HPDE6-E6E7 (cell line): ENCODE measurements around the gene KRTAP12-4.
"Not testable (repeated sequence)": the region's sequence is repeated elsewhere in the genome, so short reads cannot be mapped to it uniquely, and the experiment has no call there.

ENCODE experiments used
- DNase-seq: peaks from one replicate; pipeline ENCODE4 v3.0.0; 2011; ENCODE audit warnings: missing footprints; ENCODE audit errors: extremely low spot score

KRTAP12-4 gene

GRCh38 chr21:44687671-44688070 is 33.2 kb upstream of the KRTAP12-4 start:
- no peak for DNase-seq

GRCh38 chr21:44686843-44687561 is 32.5 kb upstream of the KRTAP12-4 start:
- DNase-seq, result no peak

DNA sequence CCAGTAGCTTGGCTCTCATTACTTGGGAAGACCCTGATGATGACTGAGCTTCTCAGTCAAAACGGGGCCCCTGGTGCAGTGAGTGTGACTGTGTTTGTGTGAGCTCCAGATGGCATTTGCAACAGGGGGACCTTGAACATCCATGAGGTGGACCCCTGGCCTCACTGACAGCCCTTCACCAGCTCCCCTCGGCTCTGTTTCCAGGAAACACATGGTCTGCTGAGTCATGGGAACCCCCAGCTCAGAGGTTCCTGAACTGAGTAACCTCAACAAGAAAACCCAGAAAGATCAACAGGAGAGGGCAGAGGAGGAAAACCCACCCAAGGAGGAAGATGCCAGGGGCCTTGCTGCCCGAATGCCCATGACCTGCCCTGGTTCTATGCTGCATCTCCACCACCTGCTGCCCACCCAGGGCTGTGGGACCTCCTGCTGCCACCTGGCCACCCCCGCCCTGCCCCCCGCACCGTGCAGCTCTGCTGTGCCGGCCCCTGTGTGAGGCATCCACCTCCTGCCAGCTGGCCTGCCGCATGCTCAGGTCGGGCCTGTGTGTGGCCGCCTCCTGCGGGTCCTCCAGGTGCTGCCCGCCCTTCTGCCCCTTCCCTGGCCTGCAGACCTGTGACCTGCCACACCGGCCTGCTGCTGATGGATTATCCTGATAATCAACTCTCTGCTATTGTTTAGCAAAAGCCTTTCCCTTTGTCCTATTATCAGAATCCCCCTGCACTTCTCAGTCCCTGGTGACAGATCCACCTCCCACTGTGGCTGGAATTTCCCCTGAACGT is 31.7 kb upstream of the KRTAP12-4 start:
- no peak for DNase-seq

GRCh38 chr21:44685050-44685449 is 30.6 kb upstream of the KRTAP12-4 start:
- DNase-seq, result not testable (repeated sequence)

DNA sequence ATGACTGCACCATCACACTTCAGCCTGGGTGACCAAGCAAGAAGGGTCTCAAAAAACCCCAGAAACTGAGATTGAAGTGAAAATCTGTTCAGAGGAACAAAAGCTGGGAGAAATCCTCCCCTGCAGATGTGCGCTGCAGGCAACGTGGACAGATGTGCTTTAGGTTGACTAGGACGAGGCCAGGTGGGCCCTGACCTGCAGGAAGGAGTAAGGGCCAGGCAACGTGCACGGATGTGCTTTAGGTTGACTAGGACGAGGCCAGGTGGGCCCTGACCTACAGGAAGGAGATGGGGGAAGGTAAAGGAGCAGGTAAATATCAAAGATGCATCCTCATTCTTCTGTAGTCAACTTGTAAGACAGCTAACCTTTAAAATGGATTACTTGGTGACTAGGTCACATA is 30.0 kb upstream of the KRTAP12-4 start:
- no peak for DNase-seq

DNA sequence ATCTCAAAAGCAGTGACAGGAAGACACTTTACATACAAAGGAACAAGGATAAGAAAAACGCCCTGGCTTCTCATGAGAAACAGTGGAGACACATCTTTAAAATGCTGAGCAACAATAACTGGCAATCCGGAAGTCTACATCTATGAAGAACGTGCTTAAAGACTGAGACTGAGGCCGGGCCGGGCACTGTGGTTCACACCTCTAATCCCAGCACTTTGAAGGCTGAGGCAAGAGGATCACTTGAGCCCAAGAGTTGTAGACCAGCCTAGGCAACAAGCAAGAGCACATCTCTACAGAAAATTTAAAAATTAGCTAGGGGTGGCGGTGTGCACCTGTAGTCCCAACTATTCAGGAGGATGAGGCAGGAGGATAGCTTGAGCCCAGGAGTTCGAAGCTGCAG is 29.6 kb upstream of the KRTAP12-4 start:
- DNase-seq, result no peak

- no peak for DNase-seq
Measured at GRCh38 chr21:44682580-44683151, 28.2 kb upstream of the KRTAP12-4 start.

DNA sequence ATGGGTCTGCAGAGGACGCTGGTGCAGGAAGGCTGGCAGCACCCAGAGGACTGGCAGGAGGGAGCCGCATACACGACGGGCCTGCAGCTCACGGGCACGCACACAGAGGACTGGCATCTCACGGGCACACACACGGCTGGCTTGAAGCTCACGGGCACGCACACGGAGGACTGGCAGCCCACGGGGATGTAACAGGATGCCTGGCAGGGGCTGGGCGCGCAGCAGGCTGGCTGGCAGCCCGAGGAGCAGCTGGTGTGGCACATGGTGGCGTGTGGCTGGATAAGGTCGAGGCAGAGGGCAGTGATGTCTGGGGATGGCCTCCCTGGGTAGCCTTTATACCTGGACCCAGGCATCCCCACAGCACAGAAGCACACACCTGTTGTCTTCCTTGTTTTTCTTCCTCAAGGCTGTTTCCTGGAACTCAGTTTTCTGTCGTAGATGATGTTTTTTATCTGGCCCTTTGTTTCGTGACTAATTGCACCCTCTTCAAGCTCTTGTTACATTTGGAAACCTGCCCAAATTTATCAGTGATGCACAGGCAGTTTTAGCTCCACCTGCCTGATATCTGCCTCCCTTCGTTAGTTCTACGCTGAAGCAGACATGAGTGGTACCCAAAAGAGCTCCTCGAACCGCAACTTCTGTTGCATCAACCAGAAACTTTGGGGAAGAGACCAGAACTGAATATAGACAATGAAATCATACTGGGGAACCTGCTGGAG is 27.6 kb upstream of the KRTAP12-4 start, which contains the start of gene KRTAP12-1:
Gene KRTAP12-1, minus strand, starts transcription at position 303 of the 719 bp plus-strand sequence. Its CDS starts 40 bp downstream, at position 263.
- no peak for DNase-seq

DNA sequence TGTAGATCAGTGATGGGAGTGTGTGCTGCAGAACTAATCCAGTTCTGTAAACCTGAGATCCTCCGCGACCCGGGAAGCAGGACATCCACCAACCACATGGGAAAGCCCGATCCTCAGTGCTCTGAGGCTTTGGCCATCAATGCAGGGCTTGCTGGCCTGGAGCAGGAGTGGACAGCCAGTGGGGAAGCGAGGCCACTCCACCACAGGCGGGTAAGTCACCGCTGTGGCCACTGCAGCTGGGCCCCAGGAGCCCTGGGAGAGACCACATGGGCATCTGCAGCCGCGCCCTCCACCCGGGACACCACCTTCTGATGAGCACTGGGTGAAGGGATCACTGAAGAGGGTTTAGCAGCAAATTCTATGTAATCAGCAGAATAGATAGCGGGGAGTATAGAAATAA is 26.7 kb upstream of the KRTAP12-4 start:
- DNase-seq, result no peak

GRCh38 chr21:44677881-44678280 is 23.4 kb upstream of the KRTAP12-4 start:
- no peak for DNase-seq

DNA sequence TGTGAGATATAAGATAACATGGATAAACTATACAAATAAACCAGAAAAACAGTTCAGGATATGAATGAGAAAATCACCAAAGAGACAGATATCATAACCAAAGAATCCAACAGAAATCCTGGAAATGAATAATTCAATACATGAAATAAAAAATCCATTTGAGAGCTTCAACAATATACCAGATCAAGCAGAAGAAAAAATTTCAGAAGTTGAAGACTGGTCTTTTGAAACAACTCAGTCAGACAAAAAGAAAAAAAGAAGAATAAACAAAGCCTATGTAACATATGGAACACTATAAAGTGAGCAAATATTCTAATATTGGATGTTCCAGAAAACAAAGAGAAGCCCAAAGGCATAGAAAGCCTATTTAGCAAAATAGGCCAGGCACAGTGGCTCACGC is 17.5 kb upstream of the KRTAP12-4 start:
- no peak for DNase-seq

DNA sequence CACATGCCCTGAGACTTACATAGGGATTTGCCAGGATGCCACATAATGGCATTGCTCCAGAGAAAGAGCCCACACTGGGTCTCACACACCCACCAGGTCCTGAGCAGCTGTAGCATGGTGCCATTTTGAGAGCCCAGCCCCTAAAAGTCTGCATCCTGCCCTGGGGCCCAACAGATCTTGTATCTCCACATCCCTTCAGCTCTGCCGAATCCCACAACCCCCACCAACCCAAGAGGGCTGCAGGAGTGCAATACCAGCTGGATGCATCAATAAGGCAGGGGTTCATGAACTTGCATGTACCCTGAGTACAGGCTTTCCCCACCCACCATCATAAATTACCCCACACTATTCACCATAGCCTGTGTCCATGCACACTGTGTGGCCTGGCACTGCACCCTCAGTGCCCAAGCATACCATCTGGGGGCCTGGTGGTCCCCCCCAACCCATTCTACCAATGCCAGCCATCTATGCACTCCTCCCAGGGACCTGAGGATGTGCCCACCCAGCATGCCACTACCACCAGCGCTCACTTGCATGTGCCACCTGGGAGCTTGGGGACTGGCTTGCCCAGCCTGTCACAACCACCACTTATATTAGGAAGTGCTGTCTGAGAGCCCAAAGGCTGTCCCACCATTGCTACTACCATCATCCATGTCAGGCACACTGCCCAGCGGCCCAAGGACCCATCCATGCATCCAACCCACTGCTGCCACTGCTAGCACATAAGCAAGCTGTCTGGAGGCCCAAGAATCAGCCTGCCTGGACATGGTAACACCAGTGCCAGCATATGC is 16.4 kb upstream of the KRTAP12-4 start:
- no peak for DNase-seq

DNA sequence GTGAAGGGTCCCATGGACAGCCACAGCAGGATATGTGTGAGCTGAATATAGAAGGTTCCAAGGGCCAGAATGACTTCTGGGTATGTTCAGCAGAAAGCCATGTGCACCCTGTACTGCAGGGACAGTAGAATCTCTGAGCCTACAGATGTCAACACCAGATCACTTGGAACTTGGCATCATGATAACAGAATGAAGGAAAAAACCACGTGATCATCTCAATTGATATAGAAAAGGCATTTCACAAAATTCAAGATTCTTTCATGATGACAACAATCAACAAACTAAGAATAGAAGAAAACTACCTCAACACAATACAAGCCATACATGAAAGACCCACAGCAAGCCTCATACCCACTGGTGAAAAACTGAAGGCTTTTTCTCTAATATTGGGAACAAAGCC is 13.2 kb upstream of the KRTAP12-4 start:
- no peak for DNase-seq

DNA sequence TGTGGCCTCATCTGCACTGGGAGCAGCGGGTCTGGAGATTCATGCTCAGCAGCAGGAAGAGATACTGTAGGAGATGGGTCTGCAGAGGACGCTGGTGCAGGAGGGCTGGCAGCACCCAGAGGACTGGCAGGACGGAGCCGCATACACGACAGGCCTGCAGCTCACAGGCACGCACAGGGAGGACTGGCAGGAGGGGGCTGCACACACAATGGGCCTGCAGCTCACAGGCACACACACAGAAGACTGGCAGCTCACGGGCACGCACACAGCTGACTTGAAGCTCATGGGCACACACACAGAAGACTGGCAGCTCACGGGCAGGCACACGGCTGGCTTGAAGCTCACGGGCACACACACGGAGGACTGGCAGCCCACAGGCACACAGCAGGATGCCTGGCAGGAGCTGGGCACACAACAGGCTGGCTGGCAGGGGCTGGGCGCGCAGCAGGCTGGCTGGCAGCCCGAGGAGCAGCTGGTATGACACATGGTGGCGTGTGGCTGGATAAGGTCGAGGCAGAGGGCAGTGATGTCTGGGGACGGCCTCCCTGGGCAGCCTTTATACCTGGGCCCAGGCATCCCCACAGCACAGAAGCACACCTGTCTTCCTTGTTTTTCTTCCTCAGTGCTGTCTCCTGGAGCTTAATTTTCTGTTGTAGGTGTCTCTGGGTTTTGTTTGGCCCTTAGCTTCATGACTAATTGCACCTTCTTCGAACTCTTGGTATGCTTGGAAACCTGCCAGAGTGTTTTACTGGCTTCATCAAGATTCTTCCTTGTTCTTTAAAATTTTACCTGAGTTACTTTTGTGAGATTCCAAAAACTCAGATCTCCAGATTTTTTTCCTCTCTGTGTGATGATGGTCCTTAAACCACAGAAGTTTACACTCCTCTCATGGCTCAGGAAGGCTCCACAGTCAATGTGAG is 12.2 kb upstream of the KRTAP12-4 start, which contains the start of gene KRTAP12-2:
Gene KRTAP12-2, minus strand, starts transcription at position 527 of the 920 bp plus-strand sequence. Its CDS starts 41 bp downstream, at position 486.
- no peak for DNase-seq

GRCh38 chr21:44664691-44665090 is 10.2 kb upstream of the KRTAP12-4 start:
- no peak for DNase-seq

DNA sequence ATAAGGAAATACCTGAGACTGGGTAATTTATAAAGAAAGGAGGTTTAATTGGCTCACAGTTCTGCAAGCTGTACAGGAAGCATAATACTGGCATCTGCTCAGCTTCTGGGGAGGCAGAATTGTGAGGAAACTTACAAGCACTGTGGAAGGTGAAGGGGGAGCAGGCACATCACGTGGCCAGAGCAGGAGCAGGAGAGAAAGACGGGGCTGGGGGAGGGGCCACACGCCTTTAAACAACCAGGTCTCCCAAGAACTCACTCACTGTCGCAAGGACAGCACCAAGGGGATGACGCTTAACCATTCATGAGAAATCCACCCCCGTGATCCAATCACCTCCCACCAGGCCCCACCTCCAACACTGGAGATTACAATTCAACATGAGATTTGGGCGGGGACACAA is 7.1 kb upstream of the KRTAP12-4 start:
- DNase-seq, result not testable (repeated sequence)

- DNase-seq, result no peak
Measured at GRCh38 chr21:44658913-44659595, 4.6 kb upstream of the KRTAP12-4 start.

DNA sequence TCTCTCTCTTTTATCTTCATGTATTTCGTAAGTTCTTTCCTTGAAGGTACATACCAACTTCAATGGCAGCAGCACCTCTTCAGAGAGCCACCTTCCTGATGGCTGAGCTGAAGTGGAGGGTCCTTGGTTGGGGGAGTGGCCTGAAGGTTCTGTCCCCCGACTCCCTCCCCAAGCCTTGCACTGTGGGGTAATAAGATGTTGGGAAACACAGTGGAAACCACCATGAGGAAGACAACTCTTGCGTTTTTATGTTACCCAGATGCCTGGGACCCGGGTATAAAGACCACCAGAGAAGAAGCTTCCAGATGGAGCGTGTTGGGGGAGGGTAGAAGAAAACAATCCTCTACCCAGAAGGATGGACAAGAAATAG is 4.1 kb upstream of the KRTAP12-4 start:
- no peak for DNase-seq
